Measurements from ENCODE around the gene SLC6A20. TPM values are rescaled to one million over a fixed set of nuclear protein-coding genes. Genes with fewer than 3 reads are reported as not detected.

Gene SLC6A20, protein sequence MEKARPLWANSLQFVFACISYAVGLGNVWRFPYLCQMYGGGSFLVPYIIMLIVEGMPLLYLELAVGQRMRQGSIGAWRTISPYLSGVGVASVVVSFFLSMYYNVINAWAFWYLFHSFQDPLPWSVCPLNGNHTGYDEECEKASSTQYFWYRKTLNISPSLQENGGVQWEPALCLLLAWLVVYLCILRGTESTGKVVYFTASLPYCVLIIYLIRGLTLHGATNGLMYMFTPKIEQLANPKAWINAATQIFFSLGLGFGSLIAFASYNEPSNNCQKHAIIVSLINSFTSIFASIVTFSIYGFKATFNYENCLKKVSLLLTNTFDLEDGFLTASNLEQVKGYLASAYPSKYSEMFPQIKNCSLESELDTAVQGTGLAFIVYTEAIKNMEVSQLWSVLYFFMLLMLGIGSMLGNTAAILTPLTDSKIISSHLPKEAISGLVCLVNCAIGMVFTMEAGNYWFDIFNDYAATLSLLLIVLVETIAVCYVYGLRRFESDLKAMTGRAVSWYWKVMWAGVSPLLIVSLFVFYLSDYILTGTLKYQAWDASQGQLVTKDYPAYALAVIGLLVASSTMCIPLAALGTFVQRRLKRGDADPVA
- not detected for total RNA-seq

DNA sequence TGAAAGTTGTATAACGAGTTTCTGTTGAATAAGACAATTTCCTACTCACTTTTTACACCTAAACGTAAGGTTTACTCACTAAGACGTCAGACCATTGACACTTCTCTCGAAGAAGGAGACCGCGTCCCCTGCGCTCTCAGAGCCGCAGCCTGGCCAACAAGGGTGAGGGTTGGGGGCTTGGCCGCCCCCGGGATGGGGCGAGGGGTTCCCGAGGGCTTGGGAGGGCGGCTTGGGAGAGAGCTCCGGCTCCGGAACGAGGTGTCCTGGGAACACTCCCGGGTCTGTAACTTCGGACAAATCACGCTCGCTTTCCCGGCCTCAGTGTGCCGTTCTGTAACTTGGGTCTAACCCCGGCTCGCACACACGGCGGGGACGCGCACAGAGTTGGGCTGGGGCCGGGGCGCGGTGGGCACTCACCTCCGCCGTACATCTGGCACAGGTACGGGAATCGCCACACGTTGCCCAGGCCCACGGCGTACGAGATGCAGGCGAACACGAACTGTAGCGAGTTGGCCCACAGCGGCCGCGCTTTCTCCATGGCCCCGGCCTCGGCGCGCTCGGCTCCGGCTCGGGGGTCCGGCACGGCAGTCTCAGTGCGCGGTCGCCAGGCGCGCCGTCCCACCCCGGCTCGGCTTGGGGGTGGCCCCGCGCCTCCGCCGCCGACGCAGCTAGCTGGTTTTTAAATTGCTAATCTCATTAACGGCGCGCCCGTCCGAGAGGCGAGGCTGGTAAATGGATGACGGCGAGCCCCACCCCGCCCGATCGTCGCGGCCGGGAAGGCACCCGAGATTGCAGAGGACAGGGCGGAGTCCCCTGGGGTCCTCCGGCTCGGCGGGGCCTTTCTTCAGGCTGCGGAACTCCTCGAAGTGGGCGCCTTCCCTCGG is at the start of gene SLC6A20:
SLC6A20 (minus strand) TSS at position 655 of the 884 bp plus-strand sequence; CDS start at position 538, 117 bp downstream.
- H3K4me3 Mint-ChIP-seq = peak within 1 kb of the TSS; percentile 76

DNA sequence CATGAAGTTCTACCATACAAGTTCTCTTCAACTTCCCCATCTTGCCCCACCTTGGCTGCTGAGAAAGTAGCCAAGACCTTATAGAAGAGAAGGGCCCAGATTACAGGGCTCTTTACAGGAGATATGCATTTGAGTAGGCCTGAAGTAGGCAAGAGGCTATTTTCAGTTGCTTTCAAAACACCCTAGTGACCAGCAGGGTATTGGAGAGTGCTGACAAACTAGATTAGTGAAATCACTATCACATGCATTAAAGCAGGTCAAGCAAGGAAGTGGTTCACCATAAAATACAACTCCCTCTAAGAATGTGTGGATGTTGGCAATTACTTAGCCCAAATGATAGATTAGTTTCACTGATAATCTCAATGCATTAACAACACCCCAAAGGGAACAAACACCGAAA is 48.3 kb upstream of the SLC6A20 start:
- Mint-ChIP-seq H3K27me3 (peaks cover 3 to 6% of the 10 kb centered on the region in 2 donors), H3K4me1 (ENCODE audit: low read depth in 2 of 2) (peaks cover 14 to 36% of the 10 kb centered on the region in 2 donors), H3K27ac (peak overlapping the region in 1 of 2 donors; percentile 68), H3K4me3 (no peak overlapping the region), H3K36me3 (no peaks in the 10 kb centered on the region), H3K9me3 (no peaks in the 10 kb centered on the region)
- no peak for DNase-seq (ENCODE audit: low spot score)
- ATAC-seq = no peak

More for the DNA sequence above, at the start of gene SLC6A20:
- Mint-ChIP-seq H3K27me3 (peaks cover 32 to 67% of the 10 kb centered on the region in 2 donors), H3K9me3 (no peaks in the 10 kb centered on the region), H3K36me3 (no peaks in the 10 kb centered on the region), H3K27ac (no peak within 1 kb of the TSS), H3K4me1 (ENCODE audit: low read depth in 2 of 2) (peaks cover 3 to 12% of the 10 kb centered on the region in 2 donors)
- DNase-seq (ENCODE audit: low spot score) = no peak
- peak; percentile 63 to 65 for ATAC-seq

DNA sequence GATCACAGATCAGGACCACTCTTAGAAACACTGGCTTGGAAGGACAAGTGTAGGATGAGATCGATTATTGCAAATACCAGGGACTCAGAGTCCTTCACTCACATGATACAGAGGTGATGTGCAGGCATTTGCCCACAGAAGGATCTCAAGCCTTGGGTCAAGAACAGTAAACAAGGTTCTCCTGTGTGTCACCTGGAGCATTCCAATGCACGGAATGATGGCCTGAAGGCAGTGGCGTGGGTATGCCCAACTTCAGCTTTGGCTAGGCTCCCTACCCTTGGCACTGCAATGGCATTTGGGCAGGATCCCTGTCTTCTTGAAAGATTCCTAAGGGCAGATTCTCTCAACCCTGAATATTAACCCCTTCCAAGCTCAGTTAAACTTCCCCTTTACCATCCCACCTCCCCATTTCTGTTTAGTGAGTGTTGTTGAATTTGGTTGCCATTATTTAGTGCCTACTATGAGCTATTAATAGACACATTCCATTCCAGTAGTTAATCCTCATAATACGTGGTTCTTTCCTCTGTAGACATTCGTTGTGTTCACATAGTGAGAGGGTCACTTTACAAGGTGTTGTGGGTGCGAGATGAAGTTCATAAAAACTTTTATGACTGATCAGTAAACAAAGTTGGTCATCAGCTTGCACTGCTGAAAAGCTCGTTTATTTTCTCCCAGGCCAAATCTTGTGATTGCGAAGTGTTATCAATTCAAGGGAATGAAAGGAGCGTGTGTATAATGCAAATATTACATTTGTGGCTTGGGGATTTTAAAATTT is 46.7 kb upstream of the SLC6A20 start:
- DNase-seq (ENCODE audit: low spot score) (no peak), ATAC-seq (no peak)
- H3K4me3 Mint-ChIP-seq = peak overlapping the region; percentile 95
- peak overlapping the region; percentile 90 to 91 for H3K27ac Mint-ChIP-seq
- no peaks in the 10 kb centered on the region for H3K9me3 Mint-ChIP-seq
- no peaks in the 10 kb centered on the region for H3K36me3 Mint-ChIP-seq
- peaks cover 3% of the 10 kb centered on the region in 2 donors for H3K27me3 Mint-ChIP-seq
- peaks cover 14 to 36% of the 10 kb centered on the region in 2 donors for H3K4me1 Mint-ChIP-seq (ENCODE audit: low read depth in 2 of 2)

DNA sequence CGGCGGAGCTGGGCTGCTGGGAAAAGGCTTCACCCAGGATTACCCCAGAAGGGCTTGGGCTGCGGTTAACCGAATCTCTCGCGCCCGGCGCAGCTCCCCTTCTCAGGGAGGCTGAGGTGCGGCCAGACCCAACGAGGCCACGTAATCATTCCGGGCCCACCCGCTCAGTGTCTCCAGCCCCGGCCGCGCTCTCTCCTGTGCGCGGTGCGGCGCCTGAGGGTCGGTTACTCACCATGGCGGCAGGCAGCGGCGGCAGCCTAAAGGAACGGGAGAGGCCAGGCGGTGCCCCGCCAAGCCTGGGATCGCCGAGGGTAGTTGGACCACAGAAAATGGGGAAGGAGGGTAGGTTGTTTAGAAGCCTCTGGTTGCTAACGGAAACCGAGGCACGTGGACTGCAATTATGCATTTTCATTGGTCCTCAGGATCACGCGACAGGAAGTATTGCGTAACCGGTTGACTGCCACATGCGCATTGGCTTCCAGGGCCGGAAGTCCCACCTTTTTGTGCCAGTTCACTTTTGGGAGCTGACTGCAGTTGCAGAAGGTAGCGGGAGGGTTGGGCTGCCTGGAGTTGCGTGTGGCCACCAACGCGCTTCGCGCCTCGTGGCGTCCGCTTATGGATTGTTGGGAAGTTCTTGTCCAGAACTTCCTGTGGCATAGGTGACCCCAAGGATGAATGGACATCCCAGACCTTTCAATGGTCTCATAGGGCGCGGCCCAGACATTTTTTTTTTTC is 45.6 kb upstream of the SLC6A20 start, which contains the start of gene LZTFL1:
LZTFL1 (minus strand) TSS at position 363 of the 735 bp plus-strand sequence; CDS start at position 235, 128 bp downstream.
- no peaks in the 10 kb centered on the region for H3K9me3 Mint-ChIP-seq
- no peaks in the 10 kb centered on the region for H3K36me3 Mint-ChIP-seq
- peak within 1 kb of the TSS; percentile 95 for H3K4me3 Mint-ChIP-seq
- H3K27ac Mint-ChIP-seq = peak within 1 kb of the TSS; percentile 90 to 91
- peak; percentile 90 to 93 for ATAC-seq
- H3K4me1 Mint-ChIP-seq (ENCODE audit: low read depth in 2 of 2) = peaks cover 14 to 36% of the 10 kb centered on the region in 2 donors
- H3K27me3 Mint-ChIP-seq = no peaks in the 10 kb centered on the region
- peak; percentile 93 for DNase-seq (ENCODE audit: low spot score)

DNA sequence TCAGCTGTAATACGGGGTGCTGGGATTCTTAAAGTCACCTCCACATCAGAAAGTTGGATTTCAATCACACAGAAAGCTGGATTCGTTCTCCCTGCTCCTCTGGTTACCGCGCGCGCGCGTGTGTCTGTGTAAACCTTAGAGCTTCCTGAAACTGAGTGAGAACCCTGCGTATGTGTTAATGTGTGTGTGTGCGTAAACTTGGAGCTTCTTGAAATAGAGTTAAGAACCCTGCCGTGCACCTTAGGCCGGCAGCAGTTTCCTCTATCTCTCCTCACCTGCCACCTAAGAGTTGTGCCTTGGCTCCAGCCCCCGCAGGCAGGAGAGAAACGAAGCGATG is 45.1 kb upstream of the SLC6A20 start:
- Mint-ChIP-seq H3K4me3 (peak overlapping the region; percentile 95), H3K4me1 (ENCODE audit: low read depth in 2 of 2) (peaks cover 14 to 36% of the 10 kb centered on the region in 2 donors), H3K9me3 (no peaks in the 10 kb centered on the region), H3K27me3 (no peaks in the 10 kb centered on the region), H3K27ac (peak overlapping the region; percentile 90 to 91), H3K36me3 (no peaks in the 10 kb centered on the region)
- ATAC-seq = peak in 1 of 2 donors; percentile 60
- DNase-seq (ENCODE audit: low spot score) = no peak

DNA sequence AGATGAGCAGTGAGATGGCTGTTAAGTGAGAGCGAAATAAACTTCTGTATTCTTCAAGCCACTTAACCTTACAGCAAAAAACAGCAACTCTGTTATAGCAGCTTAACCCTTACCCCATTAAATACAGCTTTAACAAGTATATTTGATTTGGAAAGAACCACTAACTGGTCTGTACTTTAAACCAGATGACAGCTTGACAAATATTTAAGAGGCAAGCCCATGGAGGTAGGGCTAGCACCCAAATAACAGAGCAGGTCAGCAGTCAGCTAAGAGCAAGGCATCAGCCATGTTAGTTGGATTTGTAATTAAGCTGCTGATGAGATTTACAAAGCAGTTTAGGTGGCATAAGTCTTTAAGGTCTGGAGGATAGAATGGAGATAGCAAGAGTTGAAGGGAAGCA is 42.1 kb upstream of the SLC6A20 start:
- H3K4me3 Mint-ChIP-seq = no peak overlapping the region
- H3K27me3 Mint-ChIP-seq = no peaks in the 10 kb centered on the region
- H3K4me1 Mint-ChIP-seq (ENCODE audit: low read depth in 2 of 2) = peaks cover 14 to 24% of the 10 kb centered on the region in 2 donors
- ATAC-seq (no peak), DNase-seq (ENCODE audit: low spot score) (no peak)
- H3K36me3 Mint-ChIP-seq = no peaks in the 10 kb centered on the region
- no peaks in the 10 kb centered on the region for H3K9me3 Mint-ChIP-seq
- no peak overlapping the region for H3K27ac Mint-ChIP-seq

DNA sequence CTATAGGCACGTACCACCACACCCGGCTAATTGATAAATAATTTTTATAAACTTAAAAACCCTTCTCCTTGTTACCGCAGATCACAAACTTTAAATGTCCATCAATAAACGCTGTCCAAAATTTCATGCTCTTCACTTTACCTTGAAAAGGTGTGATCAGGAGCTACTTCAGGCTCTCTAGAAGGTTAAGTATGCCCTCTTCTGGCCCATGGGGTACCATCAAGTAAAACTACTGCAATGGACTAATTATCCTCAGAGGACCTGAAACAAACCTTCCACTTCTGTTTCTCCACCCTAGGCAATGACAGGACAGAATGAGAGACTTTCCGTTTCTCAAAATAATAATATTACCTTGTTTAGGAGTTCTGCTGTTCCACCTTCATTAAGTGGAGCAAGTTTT is 36.4 kb upstream of the SLC6A20 start:
- Mint-ChIP-seq H3K27ac (no peak overlapping the region), H3K4me3 (no peak overlapping the region), H3K9me3 (no peaks in the 10 kb centered on the region), H3K4me1 (ENCODE audit: low read depth in 2 of 2) (no peaks in the 10 kb centered on the region), H3K27me3 (no peaks in the 10 kb centered on the region), H3K36me3 (peaks cover 12% of the 10 kb centered on the region)
- no peak for DNase-seq (ENCODE audit: low spot score)
- ATAC-seq = no peak

DNA sequence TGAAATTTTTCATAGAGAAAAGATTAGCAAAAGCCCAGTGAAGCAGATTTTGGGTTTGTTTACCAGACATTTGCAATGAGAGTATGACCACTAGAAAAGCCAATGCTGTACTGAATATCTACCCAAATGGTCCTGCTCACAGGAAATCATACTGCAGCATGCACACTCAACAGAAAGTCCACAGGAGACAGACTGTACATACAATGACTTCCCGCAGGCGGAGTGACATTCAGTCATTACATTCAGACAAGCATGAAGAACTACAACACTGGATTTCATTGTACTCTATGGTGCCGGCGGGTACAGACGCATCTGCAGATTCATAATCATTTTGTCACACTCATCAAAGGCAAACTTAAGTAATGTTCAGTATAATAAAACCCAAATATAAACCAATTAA is 33.8 kb upstream of the SLC6A20 start:
- Mint-ChIP-seq H3K36me3 (peaks cover 16% of the 10 kb centered on the region), H3K27ac (no peak overlapping the region), H3K4me3 (no peak overlapping the region), H3K9me3 (no peaks in the 10 kb centered on the region), H3K27me3 (no peaks in the 10 kb centered on the region), H3K4me1 (ENCODE audit: low read depth in 2 of 2) (no peaks in the 10 kb centered on the region)
- ATAC-seq = no peak
- DNase-seq (ENCODE audit: low spot score) = no peak

DNA sequence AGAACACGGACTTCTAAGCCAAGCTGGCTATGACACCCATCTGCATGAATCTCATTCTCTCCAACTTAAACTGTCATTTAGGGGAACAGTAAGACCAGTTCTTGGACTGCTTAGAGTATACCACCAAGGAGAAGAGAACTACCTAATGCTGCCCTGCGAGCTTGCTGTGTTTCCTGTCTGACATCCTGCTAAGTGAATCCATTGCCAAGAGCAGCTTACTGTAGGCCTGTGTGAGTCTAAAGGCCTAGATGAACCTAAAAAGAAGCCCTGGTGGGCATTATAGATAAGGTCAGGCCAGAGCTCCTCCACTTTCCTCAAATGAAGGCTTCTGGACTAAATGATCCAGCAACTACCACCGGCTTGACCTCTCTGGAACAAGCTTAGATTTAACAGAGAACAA is 30.6 kb upstream of the SLC6A20 start:
- ATAC-seq (no peak), DNase-seq (ENCODE audit: low spot score) (no peak)
- peaks cover 12% of the 10 kb centered on the region for H3K36me3 Mint-ChIP-seq
- no peaks in the 10 kb centered on the region for H3K4me1 Mint-ChIP-seq (ENCODE audit: low read depth in 2 of 2)
- no peak overlapping the region for H3K4me3 Mint-ChIP-seq
- no peak overlapping the region for H3K27ac Mint-ChIP-seq
- H3K27me3 Mint-ChIP-seq = no peaks in the 10 kb centered on the region
- H3K9me3 Mint-ChIP-seq = no peaks in the 10 kb centered on the region

DNA sequence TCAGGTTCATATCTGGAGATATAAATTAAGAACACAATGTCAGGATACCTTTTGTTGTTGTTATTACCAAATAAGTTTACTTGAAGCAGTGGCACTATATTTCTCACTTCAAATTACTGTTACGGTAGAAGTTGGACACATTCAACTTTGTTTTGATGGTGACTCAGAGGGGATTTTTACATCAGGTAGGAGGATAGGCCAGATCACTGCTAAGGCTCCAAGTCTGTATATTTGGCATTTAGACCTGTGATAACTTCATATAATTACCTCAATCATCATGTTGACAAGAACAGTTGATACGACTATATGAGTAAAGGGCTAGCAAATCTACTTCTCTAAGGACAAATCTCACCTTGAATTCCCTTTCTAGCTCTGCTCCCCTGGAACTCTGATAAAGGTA is 30.0 kb upstream of the SLC6A20 start:
- DNase-seq (ENCODE audit: low spot score) (no peak), ATAC-seq (no peak)
- Mint-ChIP-seq H3K4me1 (ENCODE audit: low read depth in 2 of 2) (no peaks in the 10 kb centered on the region), H3K4me3 (no peak overlapping the region), H3K9me3 (no peaks in the 10 kb centered on the region), H3K36me3 (peaks cover 7% of the 10 kb centered on the region), H3K27me3 (no peaks in the 10 kb centered on the region), H3K27ac (no peak overlapping the region)

DNA sequence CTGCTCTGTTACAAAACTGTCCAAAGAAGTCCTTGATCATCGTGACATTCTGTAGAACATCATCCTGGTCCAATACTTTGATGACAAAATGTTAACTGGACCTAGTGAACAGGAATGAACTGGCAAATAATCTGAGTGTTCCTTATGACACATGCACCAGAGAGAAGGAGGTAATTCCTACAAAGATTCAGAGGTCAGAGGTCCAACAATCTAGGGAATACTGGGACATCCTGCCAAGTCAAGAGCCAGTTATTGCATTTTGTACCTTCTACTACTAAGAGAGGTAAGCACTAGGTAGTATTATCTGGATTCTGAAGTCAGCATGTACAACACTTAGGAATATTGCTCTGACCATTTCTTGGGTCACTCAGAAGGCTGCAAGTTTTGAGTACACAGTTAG is 24.8 kb upstream of the SLC6A20 start:
- no peak for DNase-seq (ENCODE audit: low spot score)
- H3K27me3 Mint-ChIP-seq = no peaks in the 10 kb centered on the region
- H3K9me3 Mint-ChIP-seq = no peaks in the 10 kb centered on the region
- no peak overlapping the region for H3K4me3 Mint-ChIP-seq
- no peak for ATAC-seq
- H3K4me1 Mint-ChIP-seq (ENCODE audit: low read depth in 2 of 2) = peaks cover 3 to 8% of the 10 kb centered on the region in 2 donors
- peaks cover 6% of the 10 kb centered on the region for H3K36me3 Mint-ChIP-seq
- no peak overlapping the region for H3K27ac Mint-ChIP-seq

DNA sequence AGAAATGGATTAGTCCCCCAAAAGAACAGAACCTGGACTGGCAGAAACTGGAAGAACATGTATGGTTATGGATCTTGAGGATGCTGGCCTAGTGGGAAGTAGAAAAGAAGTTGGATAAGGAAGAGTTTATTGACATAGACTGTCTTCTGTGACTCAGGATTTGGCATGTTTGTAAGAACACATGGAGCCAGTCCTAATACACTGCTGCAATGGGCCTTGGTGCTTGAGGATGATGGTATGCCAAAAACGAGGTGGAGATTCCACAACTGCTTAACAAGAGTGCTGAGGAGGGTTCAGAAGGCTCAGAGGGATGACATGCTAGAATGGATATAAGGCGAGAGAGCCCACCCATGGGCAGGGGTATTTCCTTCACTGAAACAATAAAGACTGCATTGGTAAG is 23.2 kb upstream of the SLC6A20 start:
- Mint-ChIP-seq H3K4me1 (ENCODE audit: low read depth in 2 of 2) (peaks cover 8 to 11% of the 10 kb centered on the region in 2 donors), H3K4me3 (no peak overlapping the region), H3K27ac (no peak overlapping the region), H3K36me3 (peaks cover 6% of the 10 kb centered on the region), H3K27me3 (no peaks in the 10 kb centered on the region), H3K9me3 (no peaks in the 10 kb centered on the region)
- no peak for DNase-seq (ENCODE audit: low spot score)
- ATAC-seq = no peak
